GM18858 (cell line): Measurements from ENCODE around the gene COL18A1.
"Not testable (repeated sequence)": the region's sequence is repeated elsewhere in the genome, so short reads cannot be mapped to it uniquely, and the experiment has no call there.

Experiments
- ATAC-seq: cut with Tn5 transposase; IDR thresholded peaks from one replicate; pipeline ENCODE4 v1.9.1; 2021; ENCODE audit not compliant: unreplicated experiment

The COL18A1 gene

DNA sequence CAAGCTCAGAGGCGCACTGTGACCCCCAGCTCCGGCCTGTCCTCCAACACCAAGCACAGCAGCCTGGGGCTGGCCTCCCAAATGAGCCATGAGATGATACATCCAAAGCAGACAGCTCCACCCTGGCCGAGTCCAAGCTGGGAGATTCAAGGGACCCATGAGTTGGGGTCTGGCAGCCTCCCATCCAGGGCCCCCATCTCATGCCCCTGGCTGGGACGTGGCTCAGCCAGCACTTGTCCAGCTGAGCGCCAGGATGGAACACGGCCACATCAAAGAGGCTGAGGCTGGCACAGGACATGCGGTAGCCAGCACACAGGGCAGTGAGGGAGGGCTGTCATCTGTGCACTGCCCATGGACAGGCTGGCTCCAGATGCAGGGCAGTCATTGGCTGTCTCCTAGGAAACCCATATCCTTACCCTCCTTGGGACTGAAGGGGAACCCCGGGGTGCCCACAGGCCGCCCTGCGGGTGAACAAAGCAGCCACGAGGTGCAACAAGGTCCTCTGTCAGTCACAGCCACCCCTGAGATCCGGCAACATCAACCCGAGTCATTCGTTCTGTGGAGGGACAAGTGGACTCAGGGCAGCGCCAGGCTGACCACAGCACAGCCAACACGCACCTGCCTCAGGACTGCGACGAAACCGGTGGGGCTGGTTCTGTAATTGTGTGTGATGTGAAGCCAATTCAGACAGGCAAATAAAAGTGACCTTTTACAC is 108.2 kb downstream of the COL18A1 start:
- ATAC-seq: no peak

DNA sequence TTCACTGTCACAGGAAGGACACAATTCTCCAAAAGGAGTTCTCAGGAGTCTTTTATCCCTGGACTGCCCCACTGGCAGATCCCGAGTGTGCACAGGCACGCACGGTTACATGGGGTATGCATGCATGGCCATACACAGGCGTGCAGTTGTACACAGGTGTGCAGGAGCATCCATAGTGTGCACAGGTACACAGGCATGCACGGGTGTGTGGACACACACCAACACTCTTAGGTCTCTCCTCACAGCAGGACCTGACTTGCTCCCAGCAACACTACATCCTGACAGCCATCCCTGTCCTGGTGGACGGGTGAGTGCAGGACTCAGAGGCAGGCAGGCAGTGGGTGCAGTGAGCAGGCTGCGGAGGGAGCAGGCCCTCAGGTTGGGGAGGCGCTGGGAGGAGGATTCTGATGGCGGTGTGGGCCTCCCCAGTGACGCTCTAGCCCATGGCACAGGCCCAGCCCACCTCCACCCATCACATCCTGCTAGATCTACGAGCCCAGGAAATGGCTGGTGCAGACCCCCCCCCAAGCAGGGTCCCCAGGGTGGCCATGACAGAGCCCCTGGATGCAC is 108.9 kb downstream of the COL18A1 start:
- ATAC-seq: no peak

DNA sequence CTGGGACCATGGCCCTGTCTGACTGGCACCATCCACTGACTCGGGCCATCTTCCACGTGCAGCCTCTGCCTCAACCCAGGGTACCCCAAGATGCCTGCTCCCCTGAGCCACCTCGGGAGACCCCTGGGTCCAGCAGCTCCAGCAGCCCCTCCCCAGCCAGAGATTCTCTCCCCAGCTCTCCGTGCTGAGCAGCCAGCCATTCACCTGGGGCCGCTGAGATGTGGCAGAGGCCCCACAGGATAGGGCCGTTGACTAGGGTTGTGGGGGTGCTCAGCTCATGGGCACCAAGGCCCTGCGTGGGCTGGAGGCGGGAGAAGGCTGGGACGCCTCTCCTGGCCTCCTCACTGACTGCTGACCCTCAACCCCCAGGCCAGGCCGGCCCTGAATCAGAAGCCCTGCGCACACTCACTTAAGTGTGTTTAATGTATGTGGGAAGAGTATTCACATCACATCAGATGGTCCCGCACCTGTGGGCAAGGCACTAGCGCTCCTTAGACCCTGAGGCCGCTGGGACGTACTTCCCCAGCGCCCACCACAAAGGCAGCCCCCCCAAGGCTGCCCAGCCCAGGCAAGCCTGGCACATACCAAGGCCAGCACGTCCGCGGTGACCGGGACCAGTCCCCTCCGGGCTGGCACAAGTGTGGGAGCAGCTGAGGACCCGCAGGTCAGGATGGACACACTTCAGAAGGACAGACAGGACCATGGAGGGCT is 109.5 kb downstream of the COL18A1 start:
- no peak for ATAC-seq

DNA sequence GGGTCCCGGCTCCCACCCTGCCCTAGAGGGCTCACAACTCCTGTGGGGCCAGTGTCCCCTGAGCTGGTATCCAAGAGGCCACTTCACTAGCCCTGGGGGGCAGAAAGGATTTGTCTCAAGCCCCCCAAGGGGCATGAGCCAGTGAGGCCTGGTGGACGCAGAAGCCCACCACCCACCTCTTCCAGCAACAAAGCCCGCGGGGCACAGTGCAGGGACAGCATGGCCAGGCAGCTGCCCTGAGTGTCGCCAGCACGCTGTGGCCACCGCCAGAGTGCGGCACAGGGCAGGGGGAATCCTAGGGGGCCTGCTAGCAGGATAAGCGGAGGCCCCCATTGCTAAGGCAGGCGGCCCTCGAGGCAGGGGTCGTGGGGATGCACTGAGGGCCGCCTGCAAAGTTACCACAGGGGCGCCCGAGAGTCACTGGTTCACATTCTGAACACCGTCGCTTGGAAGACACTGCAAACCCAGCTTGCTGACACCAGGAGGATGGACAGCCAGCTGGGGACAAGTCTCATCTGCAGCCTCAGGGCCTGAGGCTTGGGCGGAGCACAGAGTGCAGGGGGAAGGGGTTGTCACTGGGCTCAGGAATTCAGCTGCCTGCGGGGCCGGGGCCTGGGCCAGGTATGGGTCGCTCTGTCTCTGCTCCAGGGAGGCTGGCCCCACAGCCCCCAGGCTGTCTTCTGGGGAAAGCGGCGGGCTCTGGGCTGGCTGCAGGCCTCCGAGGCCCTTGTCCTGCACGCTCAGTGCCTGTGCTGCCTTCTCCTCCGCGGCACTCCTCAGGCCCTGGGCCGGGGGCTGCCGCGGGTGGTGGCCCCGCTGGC is 110.5 kb downstream of the COL18A1 start:
- no peak for ATAC-seq

DNA sequence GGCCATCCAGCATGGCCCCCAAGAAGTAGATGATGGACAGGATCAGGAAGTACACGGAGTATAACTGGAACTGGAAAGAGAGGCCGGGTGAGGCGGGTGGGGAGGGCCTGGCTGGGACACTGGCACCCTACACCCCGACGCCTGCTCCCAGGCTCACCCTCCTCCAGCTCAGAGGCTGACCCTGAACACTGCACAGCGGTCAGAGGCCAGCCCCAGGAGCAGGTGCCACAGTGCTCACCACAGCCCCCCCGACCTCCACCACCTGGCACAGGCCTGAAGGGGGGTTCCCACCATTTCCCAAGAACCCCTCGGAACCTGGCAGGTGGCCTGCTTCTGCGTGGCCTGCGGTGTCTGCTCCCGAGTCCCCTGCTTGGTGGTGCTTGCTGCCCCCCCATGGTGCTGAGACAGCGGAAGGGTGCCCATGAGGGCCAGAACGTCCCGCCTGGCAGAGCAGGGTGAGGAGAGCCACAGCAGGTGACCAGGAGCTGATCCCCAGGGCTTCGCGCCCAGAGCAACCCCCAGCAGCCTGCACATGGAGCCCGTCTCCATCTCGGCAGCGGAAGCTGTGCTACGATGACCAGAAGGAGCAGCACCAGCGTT is 111.2 kb downstream of the COL18A1 start:
- no peak for ATAC-seq

DNA sequence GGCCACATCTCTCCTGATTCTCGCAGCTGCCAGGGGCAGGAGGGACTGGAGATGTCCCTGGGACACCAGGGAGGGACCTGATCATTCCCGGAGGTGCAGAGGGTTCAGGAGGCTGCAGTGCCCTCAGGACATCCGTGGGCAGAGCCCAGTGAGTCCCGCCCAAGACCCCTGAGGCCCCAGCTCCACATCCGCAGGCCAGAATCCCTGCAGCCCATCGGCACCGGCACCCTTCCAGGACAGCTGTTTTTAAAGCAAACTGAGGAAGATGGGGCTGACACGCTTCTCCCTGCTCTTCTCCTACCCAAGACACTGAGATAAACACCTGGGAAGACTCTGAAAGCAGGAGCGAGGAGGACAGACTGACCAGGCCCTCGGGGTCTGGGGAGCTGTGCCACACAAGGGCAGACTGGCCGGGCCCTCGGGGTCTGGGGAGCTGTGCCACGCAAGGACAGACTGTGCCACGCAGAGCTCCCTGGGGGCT is 111.7 kb downstream of the COL18A1 start:
- ATAC-seq: no peak

DNA sequence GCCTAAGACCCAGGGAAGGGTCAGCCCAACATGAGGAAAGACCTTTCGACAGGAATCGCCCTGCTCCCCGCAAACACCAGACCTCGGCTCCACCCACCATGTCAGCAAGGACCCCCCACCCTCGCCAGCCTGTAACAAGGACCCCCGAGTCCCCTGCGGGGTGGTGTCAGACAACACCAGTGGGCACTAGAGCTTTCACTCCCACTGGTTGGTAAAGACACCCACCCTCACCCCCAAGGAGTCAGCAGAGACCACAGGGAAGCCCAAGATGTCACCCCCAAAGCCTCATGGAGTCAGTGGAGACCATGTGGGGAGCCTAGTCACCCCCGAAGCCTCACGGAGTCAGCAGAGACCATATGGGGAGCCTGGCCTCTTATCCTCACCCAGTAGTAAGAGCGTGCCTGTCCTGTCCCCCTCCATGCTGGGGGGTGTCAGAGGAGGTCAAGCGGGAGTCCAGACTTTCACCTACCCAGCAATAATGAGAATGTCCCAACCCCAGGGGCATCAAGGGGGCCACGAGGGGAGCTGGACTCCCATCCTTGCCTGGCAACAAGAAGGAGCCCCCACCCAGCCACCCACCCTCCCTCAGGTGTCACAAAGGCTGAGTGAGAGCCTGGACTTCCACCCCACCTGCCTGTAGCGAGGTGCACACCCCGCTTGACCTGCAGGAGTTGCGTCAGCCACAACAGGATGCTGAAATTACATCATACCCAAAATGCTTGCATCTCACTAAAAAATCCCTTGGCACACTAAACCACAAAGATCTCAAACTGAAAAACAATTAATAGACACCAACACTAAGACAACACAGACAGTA is 112.5 kb downstream of the COL18A1 start:
- no peak for ATAC-seq

DNA sequence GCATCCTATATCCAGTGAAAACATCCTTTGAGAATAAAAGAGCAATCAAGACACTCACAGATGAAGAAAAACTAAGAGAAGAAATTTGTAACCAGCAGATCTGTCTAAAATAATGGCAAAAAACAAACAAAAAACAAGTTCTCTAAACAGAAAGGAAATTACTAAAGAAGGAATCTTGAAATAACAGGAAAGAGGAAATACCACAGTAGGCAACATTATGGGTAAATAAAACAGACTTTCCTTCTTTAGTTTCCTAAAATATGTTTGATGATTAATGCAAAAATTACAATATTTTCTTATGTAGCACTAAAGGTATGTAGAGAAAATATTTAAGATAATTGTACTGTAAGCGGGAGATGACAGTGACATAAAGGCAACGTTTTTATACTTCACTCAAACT is 113.8 kb downstream of the COL18A1 start:
- no peak for ATAC-seq

DNA sequence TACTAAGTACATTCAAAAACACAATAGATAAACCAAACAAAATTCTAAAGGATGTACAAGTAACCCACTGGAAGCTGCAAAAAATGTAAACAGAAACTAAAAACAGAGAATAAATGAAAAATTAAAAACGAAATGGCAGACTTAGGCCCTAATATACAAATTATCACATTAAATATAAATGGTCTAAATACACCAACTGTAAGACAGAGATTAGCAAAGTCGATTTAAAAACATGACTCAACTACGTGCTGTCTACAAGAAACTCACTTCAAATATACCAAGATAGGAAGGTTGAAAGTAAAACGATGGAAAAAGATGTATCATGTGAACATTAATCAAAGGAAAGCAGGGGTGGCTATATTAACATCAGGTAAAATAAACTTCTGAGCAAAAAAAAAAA is 114.2 kb downstream of the COL18A1 start:
- ATAC-seq: no peak

DNA sequence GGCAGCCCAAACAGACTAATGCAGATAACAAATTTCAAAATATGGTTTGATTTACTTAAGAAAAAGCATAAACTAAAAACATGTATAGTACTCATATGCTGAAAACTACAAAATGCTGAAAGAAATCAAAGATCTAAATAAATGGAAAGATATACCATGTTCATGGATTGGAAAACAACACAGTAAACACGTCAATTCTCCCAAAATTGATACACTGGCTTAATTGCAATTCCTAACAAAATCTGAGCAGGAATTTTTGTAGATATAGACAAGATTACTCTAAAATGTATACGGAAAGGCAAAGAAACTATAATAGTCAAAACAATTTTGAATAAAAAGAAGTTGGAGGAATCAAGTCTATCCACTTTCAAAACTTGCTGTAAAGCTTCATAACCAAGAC is 116.3 kb downstream of the COL18A1 start:
- no peak for ATAC-seq

DNA sequence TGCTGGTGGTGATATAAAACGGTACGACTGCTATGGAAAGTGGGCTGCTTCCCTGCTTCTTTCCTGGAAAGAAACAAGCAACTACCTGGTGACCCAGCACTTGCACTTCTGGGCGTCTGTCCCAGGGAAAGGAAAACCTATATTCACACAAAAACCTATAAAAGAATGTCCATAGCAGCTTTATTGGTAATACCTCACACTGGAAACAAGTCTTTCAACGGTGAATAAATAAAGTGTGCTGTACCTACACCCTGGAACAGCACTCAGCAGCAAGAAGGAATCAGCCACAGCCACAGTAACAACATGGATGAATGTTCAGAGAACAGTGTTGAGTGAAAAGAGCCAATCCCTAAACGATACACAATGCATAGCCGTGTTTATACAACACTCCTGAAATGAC is 117.4 kb downstream of the COL18A1 start:
- ATAC-seq: no peak

DNA sequence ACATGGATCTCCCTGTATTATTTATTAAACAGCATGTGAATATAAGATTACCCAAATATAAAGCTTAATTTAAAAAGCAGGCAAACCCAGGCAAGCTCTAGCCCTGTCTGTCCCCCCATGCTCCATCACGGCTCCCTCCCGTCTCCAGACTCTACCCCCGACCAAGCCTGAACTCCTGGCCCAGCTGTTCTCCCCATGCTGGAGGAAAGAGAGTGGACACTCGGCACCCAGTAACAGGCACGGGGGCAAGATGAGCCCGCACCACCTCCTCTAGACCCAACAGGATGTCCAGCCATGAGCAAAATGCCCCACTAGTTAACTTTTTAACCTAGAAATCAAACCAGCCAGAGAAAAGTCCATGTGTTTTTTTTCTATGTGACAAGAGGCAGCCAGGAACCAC is 118.0 kb downstream of the COL18A1 start:
- ATAC-seq: no peak

DNA sequence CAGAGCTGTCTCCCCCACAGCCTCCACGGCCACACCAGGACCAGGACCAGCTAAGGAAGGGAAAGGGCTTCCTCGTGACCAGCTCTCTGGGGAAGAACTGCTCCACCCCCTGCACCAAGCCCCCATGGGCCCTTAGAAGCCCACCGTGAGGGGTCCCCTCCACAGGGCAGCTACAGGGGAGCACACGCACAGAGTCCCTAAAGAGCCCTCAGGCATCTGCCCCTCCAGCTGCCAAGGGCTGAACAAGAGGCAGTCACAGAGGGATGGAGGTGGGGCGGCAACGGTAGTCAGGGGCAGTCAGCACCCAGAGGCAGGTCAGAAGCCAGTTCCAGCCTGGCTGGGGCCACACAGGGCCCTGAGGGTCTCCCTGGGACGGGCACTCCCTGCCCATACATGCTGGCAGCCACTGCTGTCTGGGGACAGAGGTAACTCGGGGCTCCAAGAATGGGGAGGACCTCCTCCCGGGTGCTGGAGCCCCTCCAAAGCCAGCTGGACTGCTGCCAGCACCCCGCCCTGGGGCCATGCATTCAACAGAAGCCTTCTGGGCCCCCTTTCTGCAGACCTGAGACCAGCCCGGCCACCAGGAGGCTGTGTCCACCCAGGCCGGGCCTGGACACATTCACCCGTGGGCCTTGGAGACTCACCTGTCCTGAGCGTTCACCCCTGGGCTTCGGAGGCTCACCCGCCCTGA is 118.6 kb downstream of the COL18A1 start:
- ATAC-seq: no peak

DNA sequence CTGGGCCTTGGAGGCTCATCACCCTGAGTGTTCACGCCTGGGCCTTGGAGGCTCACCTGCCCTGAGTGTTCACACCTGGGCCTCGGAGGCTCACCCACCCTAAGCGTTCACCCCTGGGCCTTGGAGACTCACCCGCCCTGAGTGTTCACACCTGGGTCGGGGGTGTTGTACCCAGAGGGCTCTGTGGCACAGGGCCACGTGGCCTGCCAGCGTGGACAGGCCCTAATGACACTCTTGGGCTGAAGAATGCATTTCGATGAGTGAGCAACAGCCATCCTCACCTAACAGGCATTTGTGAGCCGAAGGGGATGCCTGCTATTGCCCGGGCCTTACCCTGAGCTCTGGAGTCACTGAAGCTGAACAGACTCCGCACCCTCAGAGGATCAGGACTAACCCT is 119.8 kb downstream of the COL18A1 start:
- no peak for ATAC-seq

DNA sequence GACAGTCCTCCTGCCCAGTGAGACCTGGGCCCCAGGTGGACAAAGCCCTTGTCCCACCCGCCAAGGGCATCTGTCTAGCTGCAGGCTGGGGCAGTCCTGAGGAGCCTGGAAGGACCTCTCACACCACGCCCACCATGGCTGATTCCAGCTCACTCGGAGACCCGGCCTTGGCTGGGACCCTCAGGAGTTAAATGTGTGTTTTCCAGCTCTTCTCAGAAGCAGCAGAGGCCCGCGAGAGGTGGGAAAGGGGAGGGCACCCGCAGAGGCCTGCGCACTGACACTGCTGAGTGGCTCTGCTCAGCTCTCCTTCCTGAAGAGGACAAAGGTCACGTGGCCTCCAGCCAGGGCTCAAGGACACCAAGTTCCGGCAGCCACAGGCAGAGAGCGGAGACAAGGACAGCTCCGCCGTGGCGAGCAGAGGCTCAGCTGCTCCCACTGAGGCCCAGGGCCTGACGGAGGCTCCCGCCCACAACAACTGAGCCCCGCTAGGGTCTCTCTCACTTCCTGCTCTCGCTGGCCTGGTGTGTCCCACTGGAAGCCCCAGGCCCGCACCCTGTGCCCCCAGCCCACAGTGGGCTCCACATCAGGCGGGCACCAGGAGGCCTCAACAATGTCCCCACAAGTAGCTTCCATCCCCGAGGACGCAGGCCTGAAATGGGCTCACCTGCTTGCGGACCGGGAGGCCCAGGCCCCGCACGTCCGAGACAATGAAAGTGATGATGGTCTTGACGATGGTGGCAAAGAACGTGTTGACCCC is 120.4 kb downstream of the COL18A1 start:
- no peak for ATAC-seq

DNA sequence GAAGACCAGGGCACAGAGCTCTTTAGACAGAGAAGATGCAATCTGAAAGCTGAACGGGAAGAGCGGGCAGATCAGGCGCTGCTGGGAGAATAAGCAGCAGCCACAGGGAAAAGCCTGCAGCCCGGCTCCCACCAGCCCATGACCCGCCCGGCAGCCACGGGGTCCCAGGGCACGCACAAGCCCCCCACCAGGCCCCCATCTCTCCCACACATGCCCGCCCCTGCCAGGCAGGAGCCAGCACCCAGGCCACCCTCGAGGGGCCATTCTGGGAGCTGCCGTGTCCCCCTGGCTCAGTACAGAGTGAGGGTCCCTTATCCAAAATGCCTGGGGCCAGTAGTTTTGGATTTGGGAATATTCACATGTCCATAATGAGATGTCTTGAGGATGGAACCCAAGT is 120.9 kb downstream of the COL18A1 start:
- no peak for ATAC-seq

DNA sequence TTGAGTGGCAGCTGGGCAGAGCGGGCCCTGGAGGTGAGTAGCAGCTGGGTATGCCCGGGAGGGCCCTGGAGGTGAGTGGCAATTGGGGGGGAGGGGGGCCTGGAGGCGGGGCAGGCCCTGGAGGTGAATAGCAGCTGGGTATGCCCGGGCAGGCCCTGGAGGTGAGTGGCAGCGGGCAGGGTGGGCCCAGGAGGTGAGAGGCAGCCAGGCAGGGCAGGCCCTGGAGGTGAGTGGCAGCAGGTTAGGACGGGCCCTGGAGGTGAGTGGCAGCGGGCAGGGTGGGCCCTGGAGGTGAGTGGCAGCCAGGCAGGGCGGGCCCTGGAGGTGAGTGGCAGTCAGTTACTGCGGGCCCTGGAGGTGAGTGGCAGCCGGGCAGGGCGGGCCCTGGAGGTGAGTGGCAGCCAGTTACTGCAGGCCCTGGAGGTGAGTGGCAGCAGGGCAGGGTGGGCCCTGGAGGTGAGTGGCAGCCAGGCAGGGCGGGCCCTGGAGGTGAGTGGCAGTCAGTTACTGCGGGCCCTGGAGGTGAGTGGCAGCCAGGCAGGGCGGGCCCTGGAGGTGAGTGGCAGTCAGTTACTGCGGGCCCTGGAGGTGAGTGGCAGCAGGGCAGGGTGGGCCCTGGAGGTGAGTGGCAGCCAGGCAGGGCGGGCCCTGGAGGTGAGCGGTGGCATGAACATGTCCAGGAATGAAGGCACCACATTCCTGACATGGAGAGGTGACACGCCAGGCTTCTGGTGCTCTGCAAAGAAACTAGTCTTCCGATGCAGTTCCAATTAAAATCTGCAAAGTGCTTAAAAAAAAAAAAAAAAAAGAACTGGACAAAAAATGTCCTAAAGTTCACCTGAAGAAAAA is 122.4 kb downstream of the COL18A1 start:
- not testable (repeated sequence) for ATAC-seq
